CD4-positive, alpha-beta memory T cell (primary cell): ENCODE measurements around the gene FIBCD1. TPM values are rescaled to one million over a fixed set of nuclear protein-coding genes. Genes with fewer than 3 reads are reported as not detected.

Experiments used
- CTCF ChIA-PET: fragments of 350-600 bp; sonication (Branson Sonifier 250); formaldehyde crosslinking; loops from one replicate; lab custom pipeline; 2021; ENCODE audit warnings: inconsistent platforms; ENCODE audit not compliant: partially characterized antibody; lab: Charles Lee
- POLR2A ChIA-PET: fragments of 350-600 bp; sonication (Branson Sonifier 250); formaldehyde crosslinking; loops from one replicate; lab custom pipeline; 2021; ENCODE audit not compliant: partially characterized antibody; lab: Charles Lee
- DNase-seq, 5 donors: peaks; one replicate each; pipeline versions ENCODE4 v3.0.0 to v3.0.0-alpha.2; 2020 to 2022; ENCODE audit warnings: mixed read lengths in 1 of 5
- H3K27ac ChIP-seq: one replicate; pipeline ENCODE4 v1.7.0; 2013; ENCODE audit warnings: low read depth, low read length
- H3K27me3 ChIP-seq: 2 replicates; pipeline ENCODE4 v1.7.0; 2013; ENCODE audit warnings: mild to moderate bottlenecking, low read length, moderate library complexity; ENCODE audit not compliant: insufficient read depth
- H3K36me3 ChIP-seq: 2 replicates; pipeline ENCODE4 v1.7.0; 2013; ENCODE audit warnings: mild to moderate bottlenecking, low read length, moderate library complexity; ENCODE audit not compliant: insufficient read depth
- H3K4me1 ChIP-seq: 2 replicates; pipeline ENCODE4 v1.7.0; 2013; ENCODE audit warnings: mild to moderate bottlenecking, low read length, moderate library complexity; ENCODE audit not compliant: insufficient read depth
- H3K4me3 ChIP-seq, 2 donors: one replicate each; pipeline ENCODE4 v1.7.0; 2013; ENCODE audit warnings: low read length in 2 of 2, mild to moderate bottlenecking in 1 of 2
- H3K9me3 ChIP-seq, 2 donors: one replicate each; pipeline ENCODE4 v1.7.0; 2013; ENCODE audit warnings: low read length in 2 of 2, control low read depth in 1 of 2; ENCODE audit not compliant: control insufficient read depth in 1 of 2
- H3K27ac Mint-ChIP-seq, 7 donors: one replicate each; pipeline ENCODE4 v1.8.0; 2020 to 2021; ENCODE audit warnings: mixed read lengths in 7 of 7, mild to moderate bottlenecking in 6 of 7, inconsistent platforms in 3 of 7, moderate library complexity in 3 of 7
- H3K27me3 Mint-ChIP-seq, 2 donors: one replicate each; pipeline ENCODE4 v1.8.0; 2020 to 2021; ENCODE audit warnings: mixed read lengths in 2 of 2
- H3K36me3 Mint-ChIP-seq, 2 donors: one replicate each; pipeline ENCODE4 v1.8.0; 2020 to 2021; ENCODE audit warnings: mixed read lengths in 2 of 2, inconsistent platforms in 1 of 2, mild to moderate bottlenecking in 1 of 2
- H3K4me1 Mint-ChIP-seq, 4 donors: one replicate each; pipeline ENCODE4 v1.8.0; 2020 to 2021; ENCODE audit warnings: mixed read lengths in 4 of 4, mild to moderate bottlenecking in 1 of 4
- H3K4me3 Mint-ChIP-seq, 8 donors: one replicate each; pipeline ENCODE4 v1.8.0; 2020 to 2021; ENCODE audit warnings: mixed read lengths in 8 of 8, mild to moderate bottlenecking in 7 of 8, moderate library complexity in 6 of 8, inconsistent platforms in 3 of 8
- H3K9me3 Mint-ChIP-seq, 8 donors: one replicate each; pipeline ENCODE4 v1.8.0; 2020 to 2021; ENCODE audit warnings: mixed read lengths in 8 of 8, mild to moderate bottlenecking in 5 of 8, inconsistent platforms in 3 of 8, moderate library complexity in 1 of 8
- intact Hi-C: fragments of 100-400 bp; cut with micrococcal nuclease; formaldehyde crosslinking; loops from one replicate; pipeline ENCODE4 v1.15.1; 2023
- polyA plus RNA-seq, 2 donors: library from polyadenylated mRNA; unstranded; fragments of 300-500 nt; fragmentation: Illumina TruSeq; gene quantifications; one replicate each; pipeline ENCODE4 v1.2.3, GENCODE V29; 2021
- total RNA-seq, 2 experiments: library from RNA; stranded (reverse); gene quantifications; one replicate each; pipeline ENCODE4 v1.2.3, GENCODE V29; 2021

Gene FIBCD1
- total and polyA plus RNA-seq, 4 experiments from 2014 or later, result not detected

DNA sequence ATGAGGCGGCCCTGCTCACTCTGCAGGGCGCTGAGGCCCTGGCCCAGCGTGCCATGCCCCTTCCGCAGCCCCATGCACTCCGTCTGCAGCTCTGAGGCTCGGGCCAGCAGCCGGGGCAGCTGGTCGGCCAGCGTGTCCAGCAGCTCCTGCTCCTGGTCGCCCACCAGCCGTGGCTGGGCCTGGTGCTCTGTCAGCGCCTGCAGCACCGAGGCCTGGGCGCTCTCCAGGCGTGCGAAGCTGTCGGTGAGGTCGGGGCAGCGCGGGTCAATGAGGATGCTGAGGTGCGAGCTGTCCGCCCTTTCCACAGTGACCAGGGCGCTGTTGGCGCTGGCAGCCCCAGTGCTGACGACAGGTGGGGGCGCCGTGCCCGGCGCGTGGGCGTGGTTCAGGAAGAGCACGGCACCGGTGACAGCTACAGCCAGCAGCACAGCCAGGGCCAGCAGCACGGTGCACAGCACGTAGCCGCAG lies 9.4 kb downstream of the FIBCD1 start:
- Histone ChIP-seq H3K9me3 (no peaks in the 10 kb centered on the region), H3K4me3 (no peak overlapping the region), H3K4me1 (no peaks in the 10 kb centered on the region), H3K27me3 (peaks cover 16% of the 10 kb centered on the region), H3K27ac (no peak overlapping the region), H3K36me3 (no peaks in the 10 kb centered on the region)
- intact Hi-C loops, result no loop called here
- CTCF ChIA-PET, result no interaction called here
- DNase-seq, result peak in 1 of 5 donors; percentile 7
- H3K9me3 Mint-ChIP-seq, result no peaks in the 10 kb centered on the region
- H3K36me3 Mint-ChIP-seq, result no peaks in the 10 kb centered on the region
- H3K4me3 Mint-ChIP-seq, result no peak overlapping the region
- H3K27me3 Mint-ChIP-seq, result peaks cover 15 to 20% of the 10 kb centered on the region in 2 donors
- H3K27ac Mint-ChIP-seq, result no peak overlapping the region
- POLR2A ChIA-PET, result no interaction called here
- H3K4me1 Mint-ChIP-seq, result no peaks in the 10 kb centered on the region

DNA sequence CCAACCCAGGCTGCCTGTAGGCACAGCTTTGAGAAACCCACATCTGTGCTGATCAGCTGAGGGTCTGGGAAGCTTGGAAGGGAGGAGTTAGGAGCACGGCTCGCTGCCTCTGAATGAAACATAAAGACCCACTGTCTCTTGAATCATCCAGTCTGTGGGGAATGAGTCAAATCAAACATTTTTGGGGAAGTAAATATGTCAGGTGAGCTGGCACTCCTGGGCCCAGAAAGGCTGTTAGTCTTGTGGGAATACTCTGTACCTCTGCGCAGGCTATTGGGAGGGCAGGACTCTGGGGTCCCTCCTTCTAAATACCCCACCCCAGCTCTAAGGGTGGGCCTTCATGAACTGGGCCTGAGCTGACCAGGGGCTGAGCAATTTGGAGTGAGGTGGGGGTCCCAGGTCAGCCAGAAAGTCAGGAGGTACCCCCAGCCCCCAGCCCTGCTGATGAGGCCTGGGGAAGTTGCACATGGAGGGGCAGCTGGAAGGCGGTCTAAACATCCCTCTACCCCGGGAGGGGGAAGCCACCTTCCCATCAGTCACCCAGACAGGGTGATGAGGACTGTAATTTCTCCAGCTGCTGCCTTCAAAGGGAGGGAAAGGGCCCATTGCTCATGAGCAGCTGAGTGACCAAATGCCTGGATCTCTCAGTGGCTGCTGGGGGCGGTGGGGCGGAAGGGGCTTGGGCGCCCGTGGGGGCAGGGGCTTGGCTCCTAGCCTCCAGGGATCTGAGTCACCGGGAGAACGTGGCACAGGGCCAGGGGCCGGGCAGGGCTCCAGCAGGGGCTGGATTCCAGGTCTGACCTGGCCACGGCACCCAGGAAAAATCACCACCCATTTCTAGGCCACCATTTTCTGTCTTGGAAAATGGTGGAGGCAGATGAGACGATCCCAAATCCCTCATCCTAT lies 10.8 kb downstream of the FIBCD1 start:
- no peaks in the 10 kb centered on the region for H3K4me1 Mint-ChIP-seq
- H3K27me3 Mint-ChIP-seq, result peaks cover 13 to 18% of the 10 kb centered on the region in 2 donors
- H3K36me3 ChIP-seq, result no peaks in the 10 kb centered on the region
- ChIA-PET CTCF (no interaction called here), POLR2A (no interaction called here)
- no peak overlapping the region for H3K4me3 Mint-ChIP-seq
- H3K4me3 ChIP-seq, result no peak overlapping the region
- H3K27me3 ChIP-seq, result peaks cover 9% of the 10 kb centered on the region
- no peaks in the 10 kb centered on the region for H3K36me3 Mint-ChIP-seq
- no peak overlapping the region for H3K27ac ChIP-seq
- H3K9me3 Mint-ChIP-seq, result no peaks in the 10 kb centered on the region
- H3K9me3 ChIP-seq, result no peaks in the 10 kb centered on the region
- peak in 1 of 5 donors; percentile 22 for DNase-seq
- H3K27ac Mint-ChIP-seq, result no peak overlapping the region
- intact Hi-C loops, result no loop called here
- no peaks in the 10 kb centered on the region for H3K4me1 ChIP-seq

DNA sequence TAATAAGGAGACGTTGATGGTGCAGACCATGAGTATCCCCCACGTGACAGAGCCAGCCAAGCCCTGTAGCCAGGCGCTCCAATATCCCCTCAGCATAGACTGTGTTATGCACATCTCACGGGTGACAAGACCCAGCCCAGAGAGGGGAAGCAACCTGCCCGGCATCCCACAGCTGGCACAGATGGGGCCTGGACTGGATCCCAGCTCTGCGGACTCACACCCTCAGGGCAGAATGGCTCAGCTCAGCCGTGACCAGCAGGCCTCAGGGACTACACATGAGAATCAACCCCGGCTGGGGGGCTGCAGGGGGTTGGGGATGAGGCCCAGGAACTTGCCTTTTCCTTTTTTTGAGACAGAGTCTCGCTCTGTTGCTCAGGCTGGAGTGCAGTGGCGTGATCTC lies 11.7 kb downstream of the FIBCD1 start:
- Histone ChIP-seq H3K4me1 (no peaks in the 10 kb centered on the region), H3K36me3 (no peaks in the 10 kb centered on the region), H3K9me3 (no peaks in the 10 kb centered on the region), H3K27me3 (peaks cover 5% of the 10 kb centered on the region), H3K27ac (no peak overlapping the region), H3K4me3 (no peak overlapping the region)
- Mint-ChIP-seq H3K9me3 (no peaks in the 10 kb centered on the region), H3K4me1 (no peaks in the 10 kb centered on the region), H3K27me3 (peaks cover 10 to 18% of the 10 kb centered on the region in 2 donors), H3K27ac (no peak overlapping the region), H3K4me3 (no peak overlapping the region), H3K36me3 (no peaks in the 10 kb centered on the region)
- POLR2A ChIA-PET, result no interaction called here
- peak in 1 of 5 donors; percentile 27 for DNase-seq
- CTCF ChIA-PET, result no interaction called here
- intact Hi-C loops, result no loop called here

DNA sequence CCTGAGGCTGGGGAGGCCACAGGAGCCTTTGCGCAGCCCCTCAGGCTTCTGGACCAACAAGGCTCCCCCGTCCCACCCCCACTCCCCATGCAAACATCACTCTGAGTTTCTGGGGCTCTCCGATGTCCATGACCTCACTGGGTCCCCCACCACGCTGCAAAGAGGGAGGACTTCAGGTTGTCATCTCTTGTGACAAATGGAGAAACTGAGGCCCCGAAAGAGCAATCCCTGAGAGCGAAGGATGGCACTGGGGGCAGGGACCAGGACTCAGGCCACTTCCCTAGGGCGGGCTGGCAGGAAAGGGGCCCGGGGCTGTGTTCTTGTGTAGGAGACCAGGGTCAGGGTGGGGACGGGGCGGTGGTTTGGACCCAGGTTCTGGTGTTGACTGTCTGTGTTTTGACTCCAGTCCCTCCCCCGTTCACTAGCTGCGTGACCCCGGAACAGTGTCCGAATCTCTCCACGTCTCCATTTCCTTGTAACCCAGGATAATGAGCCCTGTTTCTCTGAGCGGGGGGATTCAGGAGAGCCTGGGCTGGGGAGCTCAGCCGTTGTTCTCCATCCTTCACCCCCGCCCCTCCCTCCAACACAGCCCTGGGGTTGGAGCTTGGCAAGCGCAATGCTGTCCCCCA lies 13.9 kb downstream of the FIBCD1 start:
- Mint-ChIP-seq H3K4me1 (no peaks in the 10 kb centered on the region), H3K9me3 (no peaks in the 10 kb centered on the region), H3K27me3 (peaks cover 6 to 11% of the 10 kb centered on the region in 2 donors), H3K36me3 (no peaks in the 10 kb centered on the region), H3K27ac (no peak overlapping the region), H3K4me3 (no peak overlapping the region)
- POLR2A ChIA-PET, result no interaction called here
- H3K27ac ChIP-seq, result no peak overlapping the region
- H3K4me3 ChIP-seq, result no peak overlapping the region
- CTCF ChIA-PET, result no interaction called here
- no peaks in the 10 kb centered on the region for H3K36me3 ChIP-seq
- DNase-seq, result peak in 1 of 5 donors; percentile 15
- H3K4me1 ChIP-seq, result no peaks in the 10 kb centered on the region
- intact Hi-C loops, result no loop called here
- no peaks in the 10 kb centered on the region for H3K27me3 ChIP-seq
- no peaks in the 10 kb centered on the region for H3K9me3 ChIP-seq

DNA sequence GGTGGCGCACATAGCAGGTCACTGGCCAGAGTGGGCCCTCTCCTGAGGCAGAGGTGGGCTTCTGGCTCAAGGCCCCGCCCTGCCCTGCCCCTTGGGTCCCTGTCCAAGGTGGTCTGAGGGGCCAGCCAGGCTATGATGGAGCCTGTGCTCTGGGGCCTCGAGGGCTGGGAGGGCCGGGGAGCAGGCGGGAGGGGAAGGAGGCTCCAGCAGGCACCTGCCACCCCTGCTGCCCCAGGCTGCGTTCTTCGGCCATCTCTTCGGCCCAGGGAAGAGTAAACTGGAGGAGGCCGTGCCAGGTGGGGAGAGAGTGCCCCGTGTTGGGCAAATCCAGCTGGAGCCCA lies 14.6 kb downstream of the FIBCD1 start:
- Mint-ChIP-seq H3K4me3 (no peak overlapping the region), H3K27me3 (peaks cover 6 to 8% of the 10 kb centered on the region in 2 donors), H3K9me3 (no peaks in the 10 kb centered on the region), H3K27ac (no peak overlapping the region), H3K36me3 (no peaks in the 10 kb centered on the region), H3K4me1 (no peaks in the 10 kb centered on the region)
- intact Hi-C loops, result no loop called here
- CTCF ChIA-PET, result no interaction called here
- POLR2A ChIA-PET, result no interaction called here
- Histone ChIP-seq H3K4me3 (no peak overlapping the region), H3K27ac (no peak overlapping the region), H3K36me3 (no peaks in the 10 kb centered on the region), H3K4me1 (no peaks in the 10 kb centered on the region), H3K9me3 (no peaks in the 10 kb centered on the region), H3K27me3 (no peaks in the 10 kb centered on the region)
- DNase-seq, result no peak

DNA sequence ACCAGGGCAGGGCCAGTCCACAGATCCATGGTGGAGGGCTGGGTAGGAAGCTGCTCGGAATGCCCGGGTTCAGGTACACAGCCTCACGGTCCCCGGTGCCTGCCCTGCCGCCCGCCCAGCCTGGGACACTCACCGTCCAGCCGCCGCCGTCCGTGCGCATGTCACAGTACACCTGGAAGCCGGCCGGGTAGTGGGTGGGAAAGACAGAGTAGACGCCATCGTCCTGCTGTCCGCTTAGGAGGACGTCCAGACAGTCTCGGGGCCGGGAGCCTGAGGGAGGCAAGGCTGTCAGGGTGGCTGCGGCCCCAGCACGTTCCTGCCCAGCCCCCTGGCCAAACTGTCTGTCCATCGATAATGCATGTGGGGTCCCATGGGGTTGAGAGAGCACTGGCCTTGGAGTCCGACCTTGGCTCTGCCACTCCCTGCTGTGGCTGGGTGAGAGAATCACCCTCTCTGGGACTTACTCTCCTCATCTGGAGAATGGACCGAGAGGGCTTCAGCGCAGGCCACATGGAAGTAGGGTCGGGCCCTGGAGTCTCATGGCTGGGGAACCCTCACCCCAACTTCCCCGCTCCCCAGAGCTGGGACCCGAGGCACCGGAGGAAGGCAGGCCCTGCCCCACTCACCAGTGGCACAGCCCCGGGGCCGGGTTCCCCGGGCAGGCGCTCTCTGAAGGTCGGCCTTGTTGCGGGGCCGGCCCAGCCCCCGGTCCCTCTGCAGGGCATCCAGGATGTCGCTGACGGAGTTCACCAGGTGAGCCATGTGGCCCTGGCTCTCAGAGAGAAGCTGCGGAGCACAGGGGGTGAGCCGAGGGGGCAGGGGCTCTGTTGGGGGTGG lies 15.2 kb downstream of the FIBCD1 start:
- ChIA-PET CTCF (no interaction called here), POLR2A (no interaction called here)
- Histone ChIP-seq H3K27ac (no peak overlapping the region), H3K27me3 (no peaks in the 10 kb centered on the region), H3K9me3 (no peaks in the 10 kb centered on the region), H3K36me3 (no peaks in the 10 kb centered on the region), H3K4me3 (no peak overlapping the region), H3K4me1 (no peaks in the 10 kb centered on the region)
- no peaks in the 10 kb centered on the region for H3K36me3 Mint-ChIP-seq
- no peaks in the 10 kb centered on the region for H3K9me3 Mint-ChIP-seq
- no peak overlapping the region for H3K4me3 Mint-ChIP-seq
- no peaks in the 10 kb centered on the region for H3K4me1 Mint-ChIP-seq
- intact Hi-C loops, result no loop called here
- no peak overlapping the region for H3K27ac Mint-ChIP-seq
- peaks cover 6 to 8% of the 10 kb centered on the region in 2 donors for H3K27me3 Mint-ChIP-seq
- peak in 1 of 5 donors; percentile 24 for DNase-seq
